SU-DHL-6 (cell line): Measurements from ENCODE around the gene PLEKHA6.

Experiments
- H2AFZ ChIP-seq: fragments of 200-600 bp; sonication (generic); 2 replicates; pipeline ENCODE4 v1.6.1; 2014; ENCODE audit warnings: low read depth, mild to moderate bottlenecking, moderate library complexity, mixed read lengths, antibody characterized with exemption, low read length; ENCODE audit not compliant: severe bottlenecking
- H3F3A ChIP-seq: fragments of 200-600 bp; shearing (Covaris generic); 2 replicates; pipeline ENCODE4 v1.6.0; 2016; ENCODE audit warnings: antibody characterized with exemption, mild to moderate bottlenecking; ENCODE audit not compliant: insufficient read depth
- H3K27ac ChIP-seq: fragments of 200-600 bp; sonication (generic); 2 replicates; pipeline ENCODE4 v1.5.1; 2016; ENCODE audit warnings: low read depth, mild to moderate bottlenecking, low read length, moderate library complexity, mixed read lengths
- H3K27me3 ChIP-seq: fragments of 200-600 bp; sonication (generic), shearing (Covaris generic); 2 replicates; pipeline ENCODE4 v1.6.0; 2014; ENCODE audit warnings: mild to moderate bottlenecking, low read length
- H3K36me3 ChIP-seq: fragments of 200-600 bp; sonication (generic); 2 replicates; pipeline ENCODE4 v1.6.1; 2014; ENCODE audit warnings: mild to moderate bottlenecking, low read length, mixed read lengths
- H3K4me2 ChIP-seq: fragments of 300-600, 200-600 bp; shearing (Covaris generic), sonication (generic); 2 replicates; pipeline ENCODE4 v1.6.0; 2014; ENCODE audit warnings: low read length, low read depth, mild to moderate bottlenecking; ENCODE audit not compliant: poor library complexity, severe bottlenecking
- H3K4me3 ChIP-seq: fragments of 200-600 bp; sonication (generic); 2 replicates; pipeline ENCODE4 v1.5.1; 2014; ENCODE audit warnings: antibody characterized with exemption, low read length, mild to moderate bottlenecking, mixed read lengths; ENCODE audit not compliant: insufficient read depth, poor library complexity, severe bottlenecking
- H3K79me2 ChIP-seq: fragments of 200-600 bp; sonication (generic); 2 replicates; pipeline ENCODE4 v1.6.1; 2014; ENCODE audit warnings: mild to moderate bottlenecking, low read length, moderate library complexity; ENCODE audit not compliant: insufficient read depth
- H3K9ac ChIP-seq: fragments of 200-600 bp; sonication (generic); 2 replicates; pipeline ENCODE4 v1.7.0; 2014; ENCODE audit warnings: mild to moderate bottlenecking, low read length
- H3K9me2 ChIP-seq: fragments of 200-600 bp; sonication (generic); replicated peaks from 2 replicates; pipeline ENCODE4 v1.6.1; 2014; ENCODE audit warnings: low read length; ENCODE audit not compliant: insufficient read depth
- H3K9me3 ChIP-seq: fragments of 200-600 bp; sonication (generic); 2 replicates; pipeline ENCODE4 v1.6.1; 2014; ENCODE audit warnings: low read length, mixed read lengths; ENCODE audit not compliant: insufficient read depth
- H4K20me1 ChIP-seq: fragments of 200-600 bp; sonication (generic); 2 replicates; pipeline ENCODE4 v1.6.1; 2014; ENCODE audit warnings: low read depth, mild to moderate bottlenecking, antibody characterized with exemption, low read length, moderate library complexity, mixed read lengths
- EZH2phosphoT487 ChIP-seq: fragments of 200-600 bp; sonication (generic), shearing (Covaris generic); conservative IDR thresholded peaks from 2 replicates; pipeline ENCODE4 v1.6.1; 2018; ENCODE audit warnings: mild to moderate bottlenecking, antibody characterized with exemption, low read length, moderate library complexity, mixed read lengths
- TF ChIP-seq, protein P1 (sequence below): fragments of 200-600 bp; sonication (generic); IDR thresholded peaks from one replicate; pipeline ENCODE4 v1.5.1; 2017; ENCODE audit warnings: antibody characterized with exemption, mild to moderate bottlenecking, low read length, moderate library complexity; ENCODE audit not compliant: insufficient read depth, poor library complexity, severe bottlenecking

Gene PLEKHA6

DNA sequence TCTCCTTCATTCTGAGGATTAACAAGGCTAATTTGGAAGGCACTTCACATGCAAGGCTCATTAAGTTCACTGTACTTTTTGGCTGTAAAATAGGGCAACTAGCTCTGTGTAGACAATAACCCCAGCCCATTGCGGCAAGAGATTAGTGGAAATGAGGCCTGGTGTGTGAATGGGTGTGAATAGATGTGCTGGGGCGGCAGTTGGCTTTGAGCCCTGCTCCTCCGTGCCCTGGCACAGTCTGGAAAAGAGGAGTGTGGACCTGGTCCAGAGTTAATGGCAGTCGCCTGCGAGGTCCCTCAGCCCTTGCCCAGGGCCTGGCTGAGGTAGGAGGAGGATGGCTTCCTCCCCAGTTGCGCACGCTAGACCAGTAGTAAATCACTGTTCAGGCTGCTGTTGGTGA lies 168.3 kb downstream of the PLEKHA6 start:
- no peak overlapping the region for H3K27ac ChIP-seq

DNA sequence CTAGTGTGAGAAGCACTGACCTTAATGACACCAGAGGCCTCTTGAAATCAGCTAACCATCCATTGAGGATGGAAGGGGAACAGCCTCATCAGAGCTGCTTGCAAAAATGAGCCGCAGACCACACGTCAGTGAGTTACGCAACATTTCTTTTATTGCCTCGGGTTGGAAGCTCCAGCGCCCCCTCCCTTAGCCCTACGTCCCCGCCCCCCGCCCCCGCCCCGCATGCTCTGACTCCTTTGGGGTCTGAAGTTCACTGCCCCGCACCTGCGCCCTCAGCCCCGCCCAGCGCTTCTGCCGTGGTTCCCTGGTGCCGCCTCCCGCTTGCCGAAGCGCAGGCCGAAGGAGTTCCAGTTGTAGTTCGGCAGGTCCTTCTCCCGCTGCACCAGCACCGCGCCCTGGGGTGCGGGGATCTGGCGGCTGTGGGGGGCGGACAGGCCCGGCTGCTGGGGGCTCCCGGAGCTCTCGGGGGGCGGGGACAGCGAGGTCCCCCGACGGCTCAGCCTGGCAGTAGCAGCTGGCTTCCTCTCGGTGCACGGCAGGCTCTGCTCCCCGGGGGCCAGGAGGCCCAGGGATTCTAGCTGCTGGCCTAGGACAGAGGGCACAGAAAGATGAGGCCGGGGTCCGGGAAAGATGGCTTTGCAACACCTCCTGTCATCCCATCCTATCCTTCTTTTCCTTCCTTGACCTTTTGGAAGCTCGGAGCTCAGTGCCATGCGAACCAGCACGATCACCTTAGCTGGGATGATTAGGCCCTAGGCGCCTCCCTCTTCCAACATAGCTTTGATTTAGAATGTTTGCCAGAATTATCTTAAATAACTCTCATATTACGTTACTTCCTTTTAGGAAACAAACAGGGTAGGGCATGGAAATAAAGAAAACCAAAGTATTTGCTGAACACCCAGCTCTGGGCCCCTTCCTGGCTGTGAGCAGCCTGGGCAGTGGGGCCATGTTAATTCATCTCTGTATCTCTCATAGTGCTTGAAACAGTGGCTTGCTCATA lies 169.2 kb downstream of the PLEKHA6 start:
- Histone ChIP-seq H3K9me3 (no peaks in the 10 kb centered on the region), H3K36me3 (no peaks in the 10 kb centered on the region), H3K4me2 (no peak overlapping the region), H3K79me2 (no peaks in the 10 kb centered on the region), H3K9ac (no peak overlapping the region), H2AFZ (no peak overlapping the region), H3K27ac (no peak overlapping the region), H3K27me3 (no peaks in the 10 kb centered on the region), H3K4me3 (no peak overlapping the region), H3K9me2 (no peaks in the 10 kb centered on the region), H3F3A (no peaks in the 10 kb centered on the region), H4K20me1 (no peaks in the 10 kb centered on the region)
- no peak for TF ChIP-seq EZH2phosphoT487
- TF ChIP-seq, protein P1, sequence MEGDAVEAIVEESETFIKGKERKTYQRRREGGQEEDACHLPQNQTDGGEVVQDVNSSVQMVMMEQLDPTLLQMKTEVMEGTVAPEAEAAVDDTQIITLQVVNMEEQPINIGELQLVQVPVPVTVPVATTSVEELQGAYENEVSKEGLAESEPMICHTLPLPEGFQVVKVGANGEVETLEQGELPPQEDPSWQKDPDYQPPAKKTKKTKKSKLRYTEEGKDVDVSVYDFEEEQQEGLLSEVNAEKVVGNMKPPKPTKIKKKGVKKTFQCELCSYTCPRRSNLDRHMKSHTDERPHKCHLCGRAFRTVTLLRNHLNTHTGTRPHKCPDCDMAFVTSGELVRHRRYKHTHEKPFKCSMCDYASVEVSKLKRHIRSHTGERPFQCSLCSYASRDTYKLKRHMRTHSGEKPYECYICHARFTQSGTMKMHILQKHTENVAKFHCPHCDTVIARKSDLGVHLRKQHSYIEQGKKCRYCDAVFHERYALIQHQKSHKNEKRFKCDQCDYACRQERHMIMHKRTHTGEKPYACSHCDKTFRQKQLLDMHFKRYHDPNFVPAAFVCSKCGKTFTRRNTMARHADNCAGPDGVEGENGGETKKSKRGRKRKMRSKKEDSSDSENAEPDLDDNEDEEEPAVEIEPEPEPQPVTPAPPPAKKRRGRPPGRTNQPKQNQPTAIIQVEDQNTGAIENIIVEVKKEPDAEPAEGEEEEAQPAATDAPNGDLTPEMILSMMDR: no peak

More for the DNA sequence above, 168.3 kb downstream of the PLEKHA6 start:
- Histone ChIP-seq H3K9ac (no peak overlapping the region), H3K4me3 (no peak overlapping the region), H3K79me2 (no peaks in the 10 kb centered on the region), H3K9me3 (no peaks in the 10 kb centered on the region), H3K27me3 (no peaks in the 10 kb centered on the region), H3F3A (no peaks in the 10 kb centered on the region), H3K36me3 (no peaks in the 10 kb centered on the region), H3K9me2 (no peaks in the 10 kb centered on the region), H4K20me1 (no peaks in the 10 kb centered on the region), H3K4me2 (no peak overlapping the region), H2AFZ (no peak overlapping the region)
- TF ChIP-seq EZH2phosphoT487: no peak
- TF ChIP-seq, protein P1: no peak

DNA sequence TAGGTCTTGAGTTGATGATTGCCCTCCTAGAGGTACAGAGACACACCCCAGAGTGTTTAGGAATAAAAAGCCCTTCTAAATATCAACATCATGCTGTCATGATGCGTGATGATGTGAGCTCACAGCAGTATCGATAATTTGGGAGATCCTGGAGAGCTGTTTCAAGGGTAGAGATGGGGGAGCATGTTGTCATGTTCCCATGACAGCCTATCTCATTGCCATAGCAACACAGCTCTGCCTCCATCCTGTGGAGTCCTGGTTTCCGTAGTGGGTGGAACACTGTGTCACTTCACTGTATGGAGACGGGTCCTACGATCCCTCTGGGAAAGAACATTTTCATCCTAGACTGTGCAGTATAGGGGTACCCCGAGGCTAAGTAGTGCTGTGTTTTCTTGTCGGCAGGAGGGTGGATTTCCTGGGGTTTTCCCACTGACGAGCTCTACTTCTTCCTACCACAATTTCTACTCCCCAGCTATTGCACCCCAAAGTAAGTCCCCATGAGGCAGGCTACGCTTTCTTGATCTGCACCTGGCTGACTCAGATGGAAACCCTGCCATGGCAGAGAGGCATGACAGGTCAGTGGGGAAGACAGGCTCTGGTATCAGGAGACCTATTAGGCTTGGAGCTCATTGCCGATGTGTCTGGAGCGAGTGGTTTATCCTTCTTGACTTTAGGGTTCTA lies 170.6 kb downstream of the PLEKHA6 start:
- Histone ChIP-seq H3K9ac (no peak overlapping the region), H3K4me3 (no peak overlapping the region), H3F3A (no peaks in the 10 kb centered on the region), H3K36me3 (no peaks in the 10 kb centered on the region), H3K27ac (no peak overlapping the region), H4K20me1 (no peaks in the 10 kb centered on the region), H2AFZ (no peak overlapping the region), H3K79me2 (no peaks in the 10 kb centered on the region), H3K4me2 (no peak overlapping the region), H3K27me3 (no peaks in the 10 kb centered on the region), H3K9me3 (no peaks in the 10 kb centered on the region), H3K9me2 (no peaks in the 10 kb centered on the region)
- TF ChIP-seq, protein P1: no peak
- TF ChIP-seq EZH2phosphoT487: no peak
